Effector CD4-positive, alpha-beta T cell (primary cell): ENCODE data around the gene NXPE4.
"Not testable (repeated sequence)": the region's sequence is repeated elsewhere in the genome, so short reads cannot be mapped to it uniquely, and the experiment has no call there.

Experiments used
- DNase-seq: peaks from one replicate; pipeline ENCODE4 v3.0.0-alpha.2; 2020

The NXPE4 gene

DNA sequence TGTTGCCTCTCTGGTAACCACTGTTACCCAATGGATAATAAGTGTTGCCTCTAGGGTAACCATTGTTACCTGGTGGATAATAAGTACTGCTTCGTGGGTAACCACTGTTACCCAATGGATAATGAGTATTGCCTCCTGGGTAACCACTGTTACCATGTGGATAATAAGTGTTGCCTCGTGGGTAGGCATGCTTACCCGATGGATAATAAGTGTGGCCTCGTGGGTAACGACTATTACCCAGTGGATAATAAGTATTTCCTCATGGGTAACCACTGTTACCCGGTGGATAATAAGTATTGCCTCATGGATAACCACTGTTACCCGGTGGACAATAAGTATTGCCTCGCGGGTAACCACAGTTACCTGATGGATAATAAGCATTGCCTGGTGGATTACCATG, 13.8 kb upstream of the NXPE4 start:
- no peak for DNase-seq

- DNase-seq: not testable (repeated sequence)
These were observed 13.0 kb upstream of the NXPE4 start for GRCh38 chr11:114608605-114609004.

- DNase-seq: no peak
These were observed 12.3 kb upstream of the NXPE4 start for GRCh38 chr11:114607753-114608459.

DNA sequence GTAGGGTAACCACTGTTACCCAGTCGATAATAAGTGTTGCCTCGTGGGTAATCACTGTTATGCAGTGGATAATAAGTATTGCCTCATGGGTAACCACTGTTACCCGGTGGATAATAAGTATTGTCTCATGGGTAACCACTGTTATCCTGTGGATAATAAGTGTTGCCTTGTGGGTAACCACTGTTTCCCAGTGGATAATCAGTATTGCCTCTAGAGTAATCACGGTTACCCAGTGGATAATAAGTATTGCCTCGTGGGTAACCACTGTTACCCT, 11.2 kb upstream of the NXPE4 start:
- DNase-seq: not testable (repeated sequence)

- DNase-seq: no peak
These were observed 10.6 kb upstream of the NXPE4 start for GRCh38 chr11:114606003-114606801.

DNA sequence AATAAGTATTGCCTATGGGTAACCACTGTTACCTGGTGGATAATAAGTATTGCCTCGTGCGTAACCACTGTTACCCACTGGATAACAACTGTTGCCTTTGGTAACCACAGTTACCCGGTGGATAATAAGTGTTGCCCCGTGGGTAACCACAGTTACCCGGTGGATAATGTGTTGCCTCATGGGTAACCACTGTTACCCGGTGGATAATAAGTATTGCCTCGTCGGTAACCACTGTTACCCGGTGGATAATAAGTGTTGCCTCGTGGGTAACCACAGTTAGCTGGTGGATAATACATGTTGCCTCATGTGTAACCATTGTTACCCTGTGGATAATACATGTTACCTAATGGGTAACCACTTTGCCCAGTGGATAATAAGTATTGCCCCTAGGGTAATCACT, 9.8 kb upstream of the NXPE4 start:
- DNase-seq: no peak

DNA sequence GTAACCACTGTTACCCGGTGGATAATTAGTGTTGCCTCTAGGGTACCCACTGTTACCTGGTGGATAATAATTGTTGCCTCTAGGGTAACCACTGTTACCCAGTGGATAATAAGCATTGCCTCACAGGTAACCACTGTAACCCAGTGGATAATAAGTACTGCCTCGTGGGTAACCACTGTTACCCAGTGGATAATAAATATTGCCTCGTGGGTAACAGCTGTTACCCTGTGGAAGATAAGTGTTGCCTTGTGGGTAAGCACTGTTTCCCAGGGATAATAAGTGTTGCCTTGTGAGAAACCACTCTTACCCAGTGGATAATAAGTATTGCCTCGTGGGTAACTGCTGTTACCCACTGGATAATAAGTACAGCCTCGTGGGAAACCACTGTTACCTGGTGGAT, 9.3 kb upstream of the NXPE4 start:
- DNase-seq: no peak

GRCh38 chr11:114604179-114604813, 8.7 kb upstream of the NXPE4 start:
- DNase-seq: no peak

GRCh38 chr11:114603151-114603550, 7.6 kb upstream of the NXPE4 start:
- not testable (repeated sequence) for DNase-seq

GRCh38 chr11:114598461-114598860, 2.9 kb upstream of the NXPE4 start:
- no peak for DNase-seq

DNA sequence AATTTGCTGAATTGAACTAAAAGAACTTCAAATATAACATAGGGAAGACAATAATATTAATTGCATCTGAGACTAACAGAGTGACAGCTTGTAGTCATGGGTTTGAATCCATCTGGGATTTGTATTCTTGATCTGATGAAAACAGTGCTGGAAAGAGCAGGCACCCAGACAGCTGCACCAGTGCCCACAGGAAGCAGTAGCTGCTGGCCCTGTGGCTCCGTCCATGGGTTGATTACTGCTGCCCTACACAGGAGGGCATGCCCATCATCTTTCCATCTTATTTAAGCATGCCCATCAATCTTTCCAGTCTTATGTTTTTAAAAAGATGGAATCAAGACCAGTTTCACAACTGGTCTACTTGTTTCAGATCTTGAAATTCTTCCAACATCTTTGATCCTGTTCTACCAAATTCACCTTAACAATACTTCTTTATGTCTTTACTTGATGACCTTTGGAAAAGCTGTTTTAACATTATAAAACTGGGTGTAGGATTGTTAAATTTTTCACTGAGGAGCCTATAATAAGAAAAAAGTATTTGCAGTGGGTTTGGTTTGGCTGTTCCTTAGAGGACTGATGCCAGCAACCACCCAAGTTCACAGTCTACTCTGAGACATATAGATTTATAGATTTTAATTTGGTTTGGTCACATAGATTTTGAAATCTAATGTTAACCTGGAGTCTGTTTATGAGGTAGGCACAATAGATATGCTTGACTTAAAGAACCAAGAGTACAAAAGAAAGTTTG, 761 bp upstream of the NXPE4 start:
- no peak for DNase-seq

DNA sequence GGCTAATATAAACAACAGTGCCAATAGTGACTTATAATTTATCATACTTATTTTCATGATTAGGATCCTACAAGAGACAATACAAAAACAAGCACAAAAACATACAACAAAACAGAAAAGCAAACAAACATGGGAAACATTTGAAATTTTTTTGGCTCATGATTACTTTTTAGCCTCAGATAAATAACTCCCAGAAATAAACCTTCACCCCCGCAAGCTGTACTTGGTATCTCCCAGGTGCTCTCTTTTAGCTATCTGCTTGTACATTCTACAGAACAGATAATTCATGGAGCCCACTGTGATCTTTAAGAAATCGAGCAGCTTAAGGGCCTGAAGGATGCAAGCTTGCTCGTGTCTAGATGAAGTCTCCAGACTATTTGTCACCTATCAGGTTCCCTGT, 883 bp downstream of the NXPE4 start:
- no peak for DNase-seq

DNA sequence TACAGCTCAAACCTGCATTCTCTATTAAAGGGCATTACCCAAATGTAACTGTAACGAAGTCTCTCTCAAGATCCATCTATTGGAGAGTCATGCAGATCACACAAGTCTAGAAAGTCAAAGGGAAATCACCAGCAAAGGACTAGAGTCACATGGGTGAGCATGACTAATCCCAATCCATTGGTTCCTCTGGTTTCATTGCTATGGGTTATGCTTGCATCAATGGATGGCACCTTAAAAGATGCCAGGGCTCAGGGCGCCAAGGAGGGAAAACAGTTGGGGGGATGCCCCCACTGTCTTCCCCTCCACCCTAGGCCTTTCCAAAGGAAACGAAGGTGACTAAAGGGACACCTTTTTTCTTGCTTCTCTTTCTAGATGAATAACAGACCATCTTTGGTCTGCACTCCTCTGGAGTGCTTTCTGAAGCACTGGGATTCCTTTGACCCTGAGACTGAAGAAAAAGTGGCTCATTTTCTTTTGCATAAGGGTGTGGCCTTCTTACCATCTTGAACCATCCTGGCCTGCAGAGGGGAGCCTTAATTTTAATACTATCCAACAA, 8.1 kb downstream of the NXPE4 start:
- no peak for DNase-seq

DNA sequence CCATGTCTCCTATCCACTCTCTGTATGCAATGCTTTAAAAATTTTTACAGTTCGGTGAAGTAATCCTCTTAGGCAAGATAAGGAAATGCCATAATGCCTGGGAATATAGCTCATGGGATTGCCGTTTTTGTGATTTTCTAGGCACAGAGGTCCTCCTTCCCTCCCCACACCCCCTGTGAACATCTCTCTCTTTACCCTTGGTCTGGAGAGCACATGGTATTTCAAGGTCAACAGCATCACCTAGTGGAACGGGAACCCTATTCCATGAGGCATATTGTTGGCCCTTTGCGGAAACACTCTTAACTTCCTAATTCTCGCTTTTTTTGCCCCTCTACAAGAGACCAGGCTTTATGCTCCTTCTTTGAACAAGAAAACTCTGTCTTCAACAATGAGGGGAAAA, 8.8 kb downstream of the NXPE4 start:
- no peak for DNase-seq

DNA sequence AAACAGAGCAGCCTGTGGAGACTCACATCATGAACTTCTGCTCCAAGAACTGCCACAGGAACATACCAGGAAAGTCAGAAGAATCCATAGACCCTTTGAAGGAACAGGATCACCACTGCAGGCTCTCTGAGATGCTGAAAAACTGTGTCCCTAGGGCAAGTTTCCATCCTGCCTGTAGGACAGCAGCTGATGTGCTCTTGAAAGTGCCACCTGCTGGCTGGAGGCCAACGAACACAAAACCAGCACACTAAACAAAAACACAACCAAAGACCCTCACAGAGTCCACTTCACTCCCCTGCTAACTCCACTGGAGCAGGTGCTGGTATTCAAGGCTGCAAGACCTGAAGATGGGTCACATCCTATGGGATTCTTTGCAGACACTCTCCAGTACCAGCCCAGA, 23.9 kb downstream of the NXPE4 start:
- DNase-seq: no peak

GRCh38 chr11:114569801-114570200, 25.8 kb downstream of the NXPE4 start:
- no peak for DNase-seq

DNA sequence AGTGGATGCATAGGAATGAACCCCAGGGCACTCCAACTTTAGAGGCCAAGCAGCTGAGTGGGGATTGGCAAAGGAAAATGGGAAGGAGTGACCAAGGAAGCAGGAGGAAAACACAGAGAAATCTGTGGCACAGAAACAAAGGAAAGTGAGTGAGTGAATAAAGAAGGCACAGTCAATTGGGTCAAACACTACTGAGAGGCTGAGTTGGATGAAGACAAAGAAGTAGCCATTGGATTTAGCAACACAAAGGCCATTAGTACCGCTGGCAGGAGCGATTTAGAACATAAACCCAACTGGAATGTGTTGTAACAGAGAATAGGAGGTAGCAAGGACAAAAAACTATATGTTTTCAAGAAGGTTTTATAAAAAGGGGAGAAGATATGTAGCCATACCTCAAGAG, 29.3 kb downstream of the NXPE4 start:
- no peak for DNase-seq

GRCh38 chr11:114564831-114565230, 30.8 kb downstream of the NXPE4 start:
- DNase-seq: no peak

GRCh38 chr11:114563077-114563476, 32.5 kb downstream of the NXPE4 start:
- DNase-seq: no peak

GRCh38 chr11:114562166-114562916, 33.2 kb downstream of the NXPE4 start:
- DNase-seq: no peak

DNA sequence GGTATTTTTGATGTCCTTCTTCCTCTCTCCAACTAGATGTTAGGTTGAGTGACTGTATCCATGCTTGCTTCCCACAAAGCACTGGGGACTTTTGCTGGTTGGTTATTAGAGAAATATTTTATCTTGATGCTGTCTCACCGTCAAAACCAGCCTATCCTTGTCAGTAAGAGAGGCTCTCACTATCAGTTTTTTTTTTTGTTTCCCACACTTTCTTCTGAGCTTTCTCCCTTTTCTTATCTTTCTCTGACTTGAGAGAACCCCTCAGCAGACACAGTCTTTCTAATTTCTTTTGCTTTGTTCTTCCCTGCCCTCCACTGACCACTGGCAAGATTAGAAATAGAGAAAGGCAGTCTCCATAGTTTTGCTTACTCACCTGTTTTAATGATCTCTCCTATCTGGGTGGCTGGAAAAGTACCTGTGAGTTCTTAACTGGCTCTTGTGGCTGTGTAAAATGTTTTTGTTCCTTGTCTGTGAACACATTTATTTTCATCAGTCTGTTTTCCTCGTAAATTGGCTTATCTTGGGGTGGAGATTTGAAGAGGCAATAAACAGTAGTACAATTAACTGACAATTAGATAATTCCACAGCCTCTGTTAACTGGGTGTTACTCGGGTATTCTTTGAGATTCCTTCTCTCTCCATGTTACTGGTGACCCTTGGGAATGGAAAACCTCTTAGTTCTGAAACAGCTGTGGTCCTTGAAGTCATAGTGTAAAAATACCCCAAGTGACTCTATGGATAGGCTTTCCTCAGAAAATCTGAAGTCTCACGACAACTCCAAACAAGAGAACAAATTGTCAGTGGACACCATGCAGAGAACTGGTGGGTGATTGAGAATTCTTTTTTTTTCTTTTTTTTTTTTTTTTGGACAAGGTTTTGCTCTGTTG, 35.9 kb downstream of the NXPE4 start, which contains the start of gene NXPE1:
Gene NXPE1, minus strand, starts transcription at position 457 of the 886 bp plus-strand sequence. CDS start 8,680 bp downstream, outside the sequence.
- DNase-seq: no peak
